ENCODE data around the gene RFK.

RFK gene

GRCh38 chr9:76433406-76433805 is 39.2 kb upstream of the RFK start:
- Histone ChIP-seq H2BK15ac (ENCODE audit: low read length) (peak overlapping the region; percentile 56), H2BK12ac (ENCODE audit: low read length) (peak overlapping the region; percentile 78), H3K9ac (ENCODE audit: low read depth, low read length, poor library complexity) (no peak overlapping the region), H2BK120ac (ENCODE audit: low read depth, low read length) (peak overlapping the region; percentile 9), H3K4me3 (ENCODE audit: low read length in 2 of 2) (no peak overlapping the region), H3K4me1 (ENCODE audit: control insufficient read depth in 2 of 2, insufficient read depth in 1 of 2, low read depth in 1 of 2, low read length in 2 of 2) (peaks cover 0 to 6% of the 10 kb centered on the region in 2 donors), H2AFZ (ENCODE audit: low read length) (no peak overlapping the region), H3K27me3 (ENCODE audit: control insufficient read depth in 3 of 3, insufficient read depth in 3 of 3, low read depth in 1 of 3, low read length in 3 of 3) (no peaks in the 10 kb centered on the region), H3K23ac (ENCODE audit: low read depth, low read length, poor library complexity) (no peak overlapping the region), H2AK5ac (ENCODE audit: low read depth, low read length) (no peak overlapping the region), H4K8ac (ENCODE audit: low read depth, low read length) (peak overlapping the region; percentile 56), H4K91ac (ENCODE audit: low read depth, low read length, poor library complexity) (no peak overlapping the region), H3K14ac (ENCODE audit: low read length) (no peak overlapping the region), H3K18ac (ENCODE audit: low read length) (peak overlapping the region; percentile 90), H3K4me2 (ENCODE audit: insufficient read depth, low read length, poor library complexity, severe bottlenecking) (no peak overlapping the region), H2BK5ac (ENCODE audit: low read length) (no peak overlapping the region), H3K79me1 (ENCODE audit: low read depth, low read length) (no peaks in the 10 kb centered on the region), H3K36me3 (replicated peaks in 1 of 2; ENCODE audit: control insufficient read depth in 2 of 2, insufficient read depth in 2 of 2, low read length in 2 of 2) (no peaks in the 10 kb centered on the region), H3K9me3 (replicated peaks in 1 of 2; ENCODE audit: control insufficient read depth in 2 of 2, insufficient read depth in 1 of 2, low read depth in 1 of 2, low read length in 2 of 2) (no peaks in the 10 kb centered on the region), H3K27ac (replicated peaks; ENCODE audit: low read length) (no peak overlapping the region), H3K4ac (ENCODE audit: low read length) (no peak overlapping the region)
- no CpG with 5 or more reads among the region's 5 CpGs for WGBS, 2 donors (ENCODE audit: extremely low coverage in 2 of 2, insufficient read length in 2 of 2, insufficient replicate concordance in 1 of 2)
- no peak for DNase-seq (ENCODE audit: low spot score)

DNA sequence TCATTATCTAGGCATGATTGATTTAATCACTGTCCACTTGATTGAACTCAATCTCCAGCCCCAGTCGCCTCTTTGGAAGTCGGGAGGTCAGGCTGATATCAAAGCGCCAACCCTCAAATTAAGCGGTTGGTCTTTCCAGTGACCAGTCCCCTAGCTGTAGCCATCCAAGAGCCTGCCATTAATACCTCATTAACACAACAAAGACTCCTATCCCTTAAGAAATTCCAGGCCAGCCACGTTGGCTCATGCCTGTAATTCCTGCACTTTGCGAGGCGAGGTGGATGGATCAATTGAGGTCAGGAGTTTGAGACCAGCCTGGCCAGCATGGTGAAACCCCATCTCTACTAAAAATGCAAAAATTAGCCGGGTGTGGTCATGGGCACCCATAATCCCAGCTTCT is 37.4 kb upstream of the RFK start:
- H3K9me3 ChIP-seq (replicated peaks in 1 of 2; ENCODE audit: control insufficient read depth in 2 of 2, insufficient read depth in 1 of 2, low read depth in 1 of 2, low read length in 2 of 2): no peaks in the 10 kb centered on the region
- no peak overlapping the region for H2AFZ ChIP-seq (ENCODE audit: low read length)
- no peak overlapping the region for H2BK15ac ChIP-seq (ENCODE audit: low read length)
- H3K4ac ChIP-seq (ENCODE audit: low read length): no peak overlapping the region
- no peak overlapping the region for H4K91ac ChIP-seq (ENCODE audit: low read depth, low read length, poor library complexity)
- no peak overlapping the region for H3K18ac ChIP-seq (ENCODE audit: low read length)
- no peak overlapping the region for H2BK5ac ChIP-seq (ENCODE audit: low read length)
- H3K27ac ChIP-seq (replicated peaks; ENCODE audit: low read length): no peak overlapping the region
- no peak overlapping the region for H4K8ac ChIP-seq (ENCODE audit: low read depth, low read length)
- H3K9ac ChIP-seq (ENCODE audit: low read depth, low read length, poor library complexity): no peak overlapping the region
- peaks cover 0 to 6% of the 10 kb centered on the region in 2 donors for H3K4me1 ChIP-seq (ENCODE audit: control insufficient read depth in 2 of 2, insufficient read depth in 1 of 2, low read depth in 1 of 2, low read length in 2 of 2)
- H3K79me1 ChIP-seq (ENCODE audit: low read depth, low read length): no peaks in the 10 kb centered on the region
- no peak overlapping the region for H3K23ac ChIP-seq (ENCODE audit: low read depth, low read length, poor library complexity)
- H2BK120ac ChIP-seq (ENCODE audit: low read depth, low read length): no peak overlapping the region
- no peak overlapping the region for H3K4me2 ChIP-seq (ENCODE audit: insufficient read depth, low read length, poor library complexity, severe bottlenecking)
- H3K4me3 ChIP-seq (ENCODE audit: low read length in 2 of 2): no peak overlapping the region
- no peaks in the 10 kb centered on the region for H3K27me3 ChIP-seq (ENCODE audit: control insufficient read depth in 3 of 3, insufficient read depth in 3 of 3, low read depth in 1 of 3, low read length in 3 of 3)
- H2BK12ac ChIP-seq (ENCODE audit: low read length): no peak overlapping the region
- WGBS, 2 donors (ENCODE audit: extremely low coverage in 2 of 2, insufficient read length in 2 of 2, insufficient replicate concordance in 1 of 2): no CpG with 5 or more reads among the region's 8 CpGs
- no peaks in the 10 kb centered on the region for H3K36me3 ChIP-seq (replicated peaks in 1 of 2; ENCODE audit: control insufficient read depth in 2 of 2, insufficient read depth in 2 of 2, low read length in 2 of 2)
- peak; percentile 11 for DNase-seq (ENCODE audit: low spot score)
- no peak overlapping the region for H2AK5ac ChIP-seq (ENCODE audit: low read depth, low read length)
- no peak overlapping the region for H3K14ac ChIP-seq (ENCODE audit: low read length)

DNA sequence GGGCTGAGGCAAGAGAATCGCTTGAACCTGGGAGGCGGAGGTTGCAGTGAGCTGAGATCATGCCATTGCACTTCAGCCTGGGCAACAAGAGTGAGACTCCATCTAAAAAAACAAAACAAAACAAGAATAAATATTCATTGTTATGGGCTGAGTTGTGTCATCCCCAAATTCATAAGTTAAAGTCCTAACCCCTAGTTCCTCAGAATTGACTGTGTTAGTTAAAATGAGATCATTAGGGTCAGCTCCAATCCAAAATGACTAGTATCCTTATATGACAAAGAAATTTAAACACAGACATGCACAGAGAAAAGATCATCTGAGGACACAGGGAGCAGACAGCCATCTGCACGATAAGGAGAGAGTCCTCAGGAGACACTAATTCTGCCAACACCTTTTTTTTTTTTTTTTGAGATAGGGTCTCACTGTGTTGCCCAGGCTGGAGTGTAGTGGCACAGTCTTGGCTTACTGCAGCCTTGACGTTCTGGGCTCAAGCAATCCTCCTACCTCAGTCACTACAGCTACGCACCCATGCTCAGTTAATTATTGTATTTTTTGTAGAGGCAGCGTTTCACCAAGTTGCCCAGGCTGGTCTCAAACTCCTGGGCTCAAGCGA is 32.7 kb upstream of the RFK start:
- H3K23ac ChIP-seq (ENCODE audit: low read depth, low read length, poor library complexity): no peak overlapping the region
- no peak overlapping the region for H2AFZ ChIP-seq (ENCODE audit: low read length)
- H2AK5ac ChIP-seq (ENCODE audit: low read depth, low read length): no peak overlapping the region
- H3K18ac ChIP-seq (ENCODE audit: low read length): no peak overlapping the region
- H3K27ac ChIP-seq (replicated peaks; ENCODE audit: low read length): no peak overlapping the region
- H3K79me1 ChIP-seq (ENCODE audit: low read depth, low read length): no peaks in the 10 kb centered on the region
- no peak overlapping the region for H2BK120ac ChIP-seq (ENCODE audit: low read depth, low read length)
- no peaks in the 10 kb centered on the region for H3K9me3 ChIP-seq (replicated peaks in 1 of 2; ENCODE audit: control insufficient read depth in 2 of 2, insufficient read depth in 1 of 2, low read depth in 1 of 2, low read length in 2 of 2)
- no peak overlapping the region for H3K9ac ChIP-seq (ENCODE audit: low read depth, low read length, poor library complexity)
- no peak overlapping the region for H3K4ac ChIP-seq (ENCODE audit: low read length)
- H2BK12ac ChIP-seq (ENCODE audit: low read length): no peak overlapping the region
- H2BK15ac ChIP-seq (ENCODE audit: low read length): no peak overlapping the region
- DNase-seq (ENCODE audit: low spot score): no peak
- H3K36me3 ChIP-seq (replicated peaks in 1 of 2; ENCODE audit: control insufficient read depth in 2 of 2, insufficient read depth in 2 of 2, low read length in 2 of 2): no peaks in the 10 kb centered on the region
- no peak overlapping the region for H3K14ac ChIP-seq (ENCODE audit: low read length)
- H4K8ac ChIP-seq (ENCODE audit: low read depth, low read length): no peak overlapping the region
- WGBS, 2 donors (ENCODE audit: extremely low coverage in 2 of 2, insufficient read length in 2 of 2, insufficient replicate concordance in 1 of 2): no CpG with 5 or more reads among the region's 7 CpGs
- no peaks in the 10 kb centered on the region for H3K27me3 ChIP-seq (ENCODE audit: control insufficient read depth in 3 of 3, insufficient read depth in 3 of 3, low read depth in 1 of 3, low read length in 3 of 3)
- H4K91ac ChIP-seq (ENCODE audit: low read depth, low read length, poor library complexity): no peak overlapping the region
- no peak overlapping the region for H3K4me2 ChIP-seq (ENCODE audit: insufficient read depth, low read length, poor library complexity, severe bottlenecking)
- no peak overlapping the region for H3K4me3 ChIP-seq (ENCODE audit: low read length in 2 of 2)
- H3K4me1 ChIP-seq (ENCODE audit: control insufficient read depth in 2 of 2, insufficient read depth in 1 of 2, low read depth in 1 of 2, low read length in 2 of 2): peaks cover 0 to 6% of the 10 kb centered on the region in 2 donors
- no peak overlapping the region for H2BK5ac ChIP-seq (ENCODE audit: low read length)

DNA sequence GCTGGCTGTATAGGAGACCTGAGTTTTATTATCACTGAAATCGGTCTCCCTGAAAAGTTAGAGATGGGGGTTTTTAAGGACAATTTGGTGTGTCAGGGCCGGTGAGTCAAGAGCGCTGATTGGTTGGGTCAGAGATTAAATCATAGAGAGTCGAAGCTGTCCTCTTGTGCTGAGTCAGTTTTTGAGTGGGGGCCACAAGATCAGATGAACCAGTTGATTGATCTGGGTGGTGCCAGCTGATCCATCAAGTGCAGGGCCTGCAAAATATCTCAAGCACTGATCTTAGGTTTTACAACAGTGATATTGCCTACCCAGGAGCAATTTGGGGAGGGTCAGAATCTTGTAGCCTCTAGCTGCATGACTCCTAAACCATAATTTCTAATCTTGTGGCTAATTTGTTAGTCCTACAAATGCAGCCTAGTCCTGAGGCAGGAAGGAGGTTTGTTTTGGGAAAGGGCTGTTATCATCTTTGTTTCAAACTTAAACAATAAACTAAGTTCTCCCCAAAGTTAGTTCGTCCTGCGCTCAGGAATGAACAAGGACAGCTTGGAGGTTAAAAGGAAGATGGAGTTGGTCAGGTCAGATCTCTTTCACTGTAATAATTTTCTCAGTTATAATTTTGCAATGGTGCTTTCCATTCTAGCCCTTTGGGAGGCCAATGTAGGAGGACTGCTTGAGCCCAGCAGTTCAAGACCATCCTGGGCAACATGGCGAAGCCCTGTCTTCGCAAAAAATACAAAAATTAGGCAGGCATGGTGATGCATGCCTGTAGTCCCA is 31.6 kb upstream of the RFK start:
- no peak for DNase-seq (ENCODE audit: low spot score)
- Histone ChIP-seq H3K14ac (ENCODE audit: low read length) (no peak overlapping the region), H2BK120ac (ENCODE audit: low read depth, low read length) (no peak overlapping the region), H4K91ac (ENCODE audit: low read depth, low read length, poor library complexity) (no peak overlapping the region), H2AFZ (ENCODE audit: low read length) (no peak overlapping the region), H2BK12ac (ENCODE audit: low read length) (no peak overlapping the region), H3K27me3 (ENCODE audit: control insufficient read depth in 3 of 3, insufficient read depth in 3 of 3, low read depth in 1 of 3, low read length in 3 of 3) (no peaks in the 10 kb centered on the region), H2BK5ac (ENCODE audit: low read length) (no peak overlapping the region), H4K8ac (ENCODE audit: low read depth, low read length) (no peak overlapping the region), H3K4me3 (ENCODE audit: low read length in 2 of 2) (no peak overlapping the region), H3K36me3 (replicated peaks in 1 of 2; ENCODE audit: control insufficient read depth in 2 of 2, insufficient read depth in 2 of 2, low read length in 2 of 2) (no peaks in the 10 kb centered on the region), H3K4me2 (ENCODE audit: insufficient read depth, low read length, poor library complexity, severe bottlenecking) (no peak overlapping the region), H3K23ac (ENCODE audit: low read depth, low read length, poor library complexity) (no peak overlapping the region), H3K27ac (replicated peaks; ENCODE audit: low read length) (no peak overlapping the region), H3K79me1 (ENCODE audit: low read depth, low read length) (no peaks in the 10 kb centered on the region), H3K4ac (ENCODE audit: low read length) (no peak overlapping the region), H3K9me3 (replicated peaks in 1 of 2; ENCODE audit: control insufficient read depth in 2 of 2, insufficient read depth in 1 of 2, low read depth in 1 of 2, low read length in 2 of 2) (no peaks in the 10 kb centered on the region), H3K4me1 (ENCODE audit: control insufficient read depth in 2 of 2, insufficient read depth in 1 of 2, low read depth in 1 of 2, low read length in 2 of 2) (no peaks in the 10 kb centered on the region), H3K9ac (ENCODE audit: low read depth, low read length, poor library complexity) (no peak overlapping the region), H3K18ac (ENCODE audit: low read length) (no peak overlapping the region), H2BK15ac (ENCODE audit: low read length) (no peak overlapping the region), H2AK5ac (ENCODE audit: low read depth, low read length) (no peak overlapping the region)
- WGBS, 2 donors (ENCODE audit: extremely low coverage in 2 of 2, insufficient read length in 2 of 2, insufficient replicate concordance in 1 of 2): no CpG with 5 or more reads among the region's 8 CpGs

Data from neuronal stem cell (in vitro differentiated cells).